Ureter (tissue), 1 donor: Measurements from ENCODE around the gene SLC30A1. TPM values are rescaled to one million over a fixed set of nuclear protein-coding genes. Genes with fewer than 3 reads are reported as not detected.

Source experiments
- DNase-seq: peaks from one replicate; pipeline ENCODE4 v3.0.0-alpha.2; 2020; ENCODE audit warnings: low spot score
- total RNA-seq: library from RNA; stranded (reverse); gene quantifications from one replicate; pipeline ENCODE4 v1.2.4, GENCODE V29; 2023
- donor health status: DM: yes; HTN: yes; CAD: no.

SLC30A1 gene
- total RNA-seq, 1 donor from 2014 or later, result 28.9 TPM

DNA sequence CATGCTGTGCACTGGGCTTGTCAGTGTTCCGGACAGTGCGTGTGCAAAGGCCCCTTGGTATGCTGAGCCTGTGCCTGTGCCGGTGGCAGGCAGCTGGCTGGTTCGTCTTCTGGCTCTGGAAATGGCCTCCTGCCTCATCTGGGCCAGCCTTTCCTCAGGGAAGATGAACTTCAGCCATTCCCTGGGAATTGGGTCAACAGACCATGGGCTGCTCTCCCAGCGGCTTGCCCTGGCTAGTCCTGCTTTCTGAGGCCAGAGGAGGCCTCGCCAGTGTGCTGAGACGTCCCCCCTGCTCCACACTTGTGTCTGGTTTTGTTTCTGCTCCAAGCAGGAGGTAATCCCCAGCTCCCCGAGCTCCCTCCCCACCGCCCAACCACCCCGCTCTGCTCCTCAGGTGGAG, 54.4 kb downstream of the SLC30A1 start:
- DNase-seq, result no peak

DNA sequence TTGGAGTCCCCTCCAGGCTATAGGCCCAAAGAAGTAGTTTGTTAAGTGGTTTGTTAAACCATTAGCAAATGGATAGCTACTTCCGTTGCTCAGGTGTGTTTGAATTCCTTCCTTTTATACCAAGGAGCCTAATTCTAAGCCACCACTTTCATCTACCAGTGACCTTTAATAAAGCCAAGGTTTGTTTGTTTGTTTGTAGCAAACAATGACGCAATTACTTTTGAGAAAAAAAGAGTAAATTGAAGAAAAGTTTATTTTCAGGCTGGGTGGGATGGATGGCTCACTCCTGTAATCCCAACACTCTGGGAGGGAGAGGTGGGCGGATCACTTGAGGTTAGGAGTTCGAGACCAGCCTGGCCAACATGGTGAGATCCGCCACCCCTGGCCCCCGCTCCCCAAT, 56.2 kb downstream of the SLC30A1 start:
- DNase-seq, result no peak

Other genes with a start within 250 kb of the SLC30A1 start
- gene RD3, start 87.0 kb downstream of the SLC30A1 start, total RNA-seq, result 0.65 TPM
- not detected for gene NEK2, start 96.5 kb upstream of the SLC30A1 start, total RNA-seq